SKM-1 (cell line): ENCODE data around the gene OGDH.
A peak's percentile ranks its signal among the peaks of the same experiment; 100 is the strongest.
"Not testable (repeated sequence)": the region's sequence is repeated elsewhere in the genome, so short reads cannot be mapped to it uniquely, and the experiment has no call there.

Experiments
- DNase-seq: peaks from one replicate; lab custom pipeline; 2025; ENCODE audit not compliant: unreplicated experiment; lab: John Stamatoyannopoulos, UW

Gene OGDH

DNA sequence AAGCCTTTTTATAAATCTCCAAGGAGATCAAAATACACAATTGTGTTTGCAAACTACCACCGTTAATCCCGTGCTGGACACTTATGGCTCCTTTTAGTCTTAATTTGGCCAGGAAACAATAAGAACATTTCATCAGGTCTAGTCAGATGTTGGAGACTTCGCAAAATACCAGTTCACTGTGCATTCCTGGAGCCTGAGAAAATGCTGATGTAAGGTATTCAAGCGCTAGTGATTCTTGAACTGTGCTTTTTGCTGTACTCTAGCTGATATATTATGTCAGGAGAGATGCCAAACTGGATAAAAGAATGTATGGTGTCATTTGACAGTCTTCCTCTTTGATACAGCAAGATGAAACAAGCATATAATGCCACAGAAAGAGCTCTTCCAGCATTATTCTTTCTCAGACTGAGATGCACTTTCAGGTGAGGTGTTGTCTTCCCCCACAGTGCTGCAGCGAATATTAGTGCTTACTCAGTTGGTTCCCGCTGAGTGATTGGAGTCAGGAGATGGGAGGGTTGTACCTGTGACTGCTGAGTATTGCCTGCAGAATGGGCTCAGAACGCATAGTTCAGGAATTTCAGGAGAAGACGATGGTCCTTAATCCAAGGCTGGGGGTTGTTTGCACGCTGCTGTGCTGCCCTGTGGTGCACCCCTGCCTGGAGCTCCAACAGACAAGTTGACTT is 59.2 kb downstream of the OGDH start:
- DNase-seq = no peak

DNA sequence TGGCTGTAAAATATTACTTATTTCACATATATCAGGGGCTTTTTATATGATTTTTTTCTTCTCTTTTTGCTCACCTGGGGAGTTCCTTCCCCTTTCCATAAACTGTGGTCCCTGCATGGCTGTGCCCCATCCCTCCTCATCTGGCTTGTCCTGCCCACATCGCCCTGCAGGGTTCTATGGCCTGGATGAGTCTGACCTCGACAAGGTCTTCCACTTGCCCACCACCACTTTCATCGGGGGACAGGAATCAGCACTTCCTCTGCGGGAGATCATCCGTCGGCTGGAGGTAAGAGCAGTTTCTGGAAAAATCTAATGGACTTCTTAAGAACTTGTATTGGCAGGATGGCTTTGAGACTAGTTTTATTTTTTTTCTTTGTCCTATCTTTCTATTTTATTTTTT is 60.1 kb downstream of the OGDH start:
- DNase-seq = no peak

DNA sequence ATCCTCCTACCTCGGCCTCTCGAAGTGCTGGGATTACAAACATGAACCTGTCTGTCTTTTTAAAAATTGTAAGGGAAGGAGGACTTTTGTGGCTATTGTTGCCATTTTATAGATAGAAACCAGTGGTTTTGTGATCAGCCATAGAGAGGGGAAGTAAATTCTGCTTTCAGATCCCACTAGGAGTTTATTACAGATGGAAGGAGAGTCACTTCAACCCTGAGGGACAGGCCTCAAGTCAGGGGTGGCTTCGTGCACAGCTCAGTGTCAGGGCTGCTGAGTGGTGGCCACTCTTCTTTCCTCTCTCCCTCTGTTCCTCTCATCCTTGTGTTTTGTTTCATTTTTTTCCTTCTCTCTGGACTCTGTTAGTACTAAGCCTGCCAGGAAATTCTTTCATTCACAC is 60.8 kb downstream of the OGDH start:
- no peak for DNase-seq

DNA sequence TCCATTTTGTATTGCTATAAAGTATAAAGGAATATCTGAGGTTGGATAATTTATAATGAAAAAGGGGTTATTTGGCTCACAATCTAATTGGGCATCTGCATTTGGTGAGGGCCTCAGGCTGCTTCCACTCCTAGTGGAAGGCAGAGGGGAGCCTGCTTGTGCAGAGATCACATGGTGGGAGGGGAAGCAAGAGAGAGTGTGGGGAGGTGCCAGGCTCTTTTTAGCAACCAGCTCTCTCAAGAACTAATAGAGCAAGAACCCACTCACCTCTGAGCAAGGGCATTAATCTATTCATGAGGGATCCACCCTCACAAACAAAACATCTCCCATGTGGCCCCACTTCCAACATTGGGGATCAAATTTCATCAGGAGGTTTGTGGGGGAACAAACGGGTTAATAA is 64.6 kb downstream of the OGDH start:
- no peak for DNase-seq

DNA sequence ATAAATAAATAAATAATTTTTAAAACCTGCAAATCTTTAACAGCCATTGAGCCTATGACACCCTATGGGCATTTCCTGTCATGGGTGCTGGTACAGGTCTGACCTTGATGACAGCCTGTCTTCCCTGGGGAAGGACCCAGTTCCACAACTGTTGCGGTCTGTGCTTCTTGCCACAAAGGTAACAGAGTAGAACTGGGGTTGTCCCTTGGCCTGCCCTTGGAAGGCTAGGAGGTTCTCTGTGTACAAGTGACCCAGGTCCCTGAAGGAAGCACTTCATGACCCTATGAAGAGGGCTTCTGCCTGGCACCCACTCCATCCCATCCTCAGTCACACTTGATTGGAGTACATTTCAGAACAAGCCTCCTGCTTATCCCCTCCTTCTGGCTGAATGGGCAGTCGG is 66.9 kb downstream of the OGDH start:
- no peak for DNase-seq

DNA sequence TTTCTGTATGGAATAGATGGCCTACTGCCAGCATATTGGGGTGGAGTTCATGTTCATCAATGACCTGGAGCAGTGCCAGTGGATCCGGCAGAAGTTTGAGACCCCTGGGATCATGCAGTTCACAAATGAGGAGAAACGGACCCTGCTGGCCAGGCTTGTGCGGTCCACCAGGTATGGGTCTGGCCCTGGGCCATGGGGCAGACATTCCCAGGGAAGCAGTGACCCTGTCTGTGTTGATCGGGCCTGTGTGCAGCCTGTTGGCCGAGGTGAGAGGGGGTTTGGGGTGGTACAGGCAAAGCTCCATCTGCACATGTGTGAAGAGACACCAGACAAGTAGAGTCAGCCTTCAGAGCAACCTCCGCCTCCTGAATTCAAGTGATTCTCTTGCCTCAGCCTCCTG is 67.3 kb downstream of the OGDH start:
- no peak for DNase-seq

DNA sequence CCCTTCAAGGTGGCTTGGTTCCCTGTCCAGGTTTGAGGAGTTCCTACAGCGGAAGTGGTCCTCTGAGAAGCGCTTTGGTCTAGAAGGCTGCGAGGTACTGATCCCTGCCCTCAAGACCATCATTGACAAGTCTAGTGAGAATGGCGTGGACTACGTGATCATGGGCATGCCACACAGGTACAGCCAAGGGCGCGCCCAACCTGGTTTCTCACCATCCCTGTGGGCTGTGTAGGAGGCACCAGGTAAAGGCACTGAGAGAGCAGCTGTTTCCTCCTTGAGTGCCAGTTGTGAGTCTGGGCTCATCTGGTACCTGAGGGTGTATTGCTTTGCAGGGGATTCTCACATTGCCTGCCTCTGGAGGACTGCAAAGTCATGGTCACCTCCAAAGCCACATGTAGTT is 68.0 kb downstream of the OGDH start:
- no peak for DNase-seq

DNA sequence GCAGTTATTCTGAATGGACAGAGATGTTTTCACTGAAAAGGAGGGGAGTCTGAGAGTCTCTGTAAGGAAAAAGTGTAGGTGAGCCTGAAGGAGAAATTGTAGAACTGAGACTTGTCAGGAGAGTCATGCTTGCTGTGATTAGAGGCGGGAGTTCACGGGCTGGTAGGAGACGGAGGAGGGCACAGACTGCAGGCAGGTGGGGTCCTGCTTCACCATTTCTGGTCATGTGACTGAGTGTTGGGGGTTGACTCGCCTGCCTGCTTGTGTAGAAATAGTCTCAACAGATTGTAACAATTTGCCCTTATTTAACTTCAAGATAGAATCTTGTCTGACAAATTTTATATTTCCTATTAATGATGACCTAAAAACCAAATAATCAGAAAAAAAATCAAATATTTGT is 70.3 kb downstream of the OGDH start:
- no peak for DNase-seq

DNA sequence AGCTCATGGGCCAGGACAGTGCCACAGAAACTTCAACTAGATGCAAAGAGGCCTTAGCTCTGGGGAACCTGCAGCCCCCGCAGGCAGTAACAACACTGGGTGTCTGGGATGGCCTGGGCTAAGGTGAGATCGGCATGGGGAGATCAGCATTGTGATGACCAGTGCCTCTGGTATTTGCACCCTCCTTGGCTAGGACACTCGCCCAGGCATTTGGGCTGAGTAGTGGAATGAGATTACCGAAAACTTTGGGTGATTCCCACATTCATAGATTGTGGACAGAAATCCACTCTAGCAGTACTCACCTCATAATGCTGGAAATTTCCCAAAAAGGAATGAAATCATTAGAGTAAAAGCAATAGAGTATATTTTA is 71.7 kb downstream of the OGDH start:
- DNase-seq = no peak

DNA sequence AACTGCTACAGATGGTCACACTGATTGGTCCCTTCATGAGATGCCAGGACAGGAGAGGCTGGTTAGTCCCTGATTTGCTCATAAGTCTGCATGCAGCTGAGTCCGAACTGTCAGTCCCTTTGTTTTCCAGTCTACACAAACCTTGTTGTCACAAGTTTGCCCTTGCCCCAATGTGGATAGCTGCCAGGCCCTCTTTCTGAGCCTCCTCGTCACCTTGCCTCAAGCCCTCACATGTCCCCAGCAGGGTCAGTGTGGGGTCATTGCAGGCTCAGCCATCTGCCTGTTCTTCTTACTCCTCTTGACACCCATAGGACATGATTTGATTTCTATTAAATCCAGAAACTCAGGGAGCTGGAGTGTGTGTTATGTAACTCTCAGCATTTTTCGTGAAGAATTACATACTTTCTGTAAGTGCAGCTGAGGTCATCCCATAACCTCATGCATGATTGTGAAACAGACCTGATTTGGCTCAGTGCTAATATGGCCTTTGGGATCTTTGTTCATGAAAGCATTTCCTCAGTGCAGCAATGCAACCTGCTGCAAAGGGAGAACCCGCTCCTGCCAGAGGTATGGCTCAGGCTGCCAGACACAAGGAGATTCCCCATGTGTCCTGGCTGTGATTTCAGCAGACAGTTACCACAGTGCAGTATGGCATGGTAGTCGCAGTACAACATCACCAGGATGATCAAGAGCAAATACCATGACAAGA is 72.2 kb downstream of the OGDH start:
- peak; percentile 45 for DNase-seq

DNA sequence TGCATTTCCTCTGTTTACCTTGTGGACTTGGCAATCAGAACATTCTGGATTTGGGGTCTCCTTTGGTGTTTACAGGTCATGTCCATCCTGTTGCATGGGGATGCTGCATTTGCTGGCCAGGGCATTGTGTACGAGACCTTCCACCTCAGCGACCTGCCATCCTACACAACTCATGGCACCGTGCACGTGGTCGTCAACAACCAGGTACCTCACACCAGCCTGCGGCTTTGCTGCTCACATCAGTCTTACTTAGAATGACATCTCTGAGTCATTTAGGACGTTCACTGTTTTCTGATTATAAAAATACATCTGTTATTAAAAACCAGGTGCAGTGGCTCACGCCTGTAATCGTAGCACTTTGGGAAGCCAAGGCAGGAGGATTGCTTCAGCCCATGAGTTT is 75.2 kb downstream of the OGDH start:
- no peak for DNase-seq

DNA sequence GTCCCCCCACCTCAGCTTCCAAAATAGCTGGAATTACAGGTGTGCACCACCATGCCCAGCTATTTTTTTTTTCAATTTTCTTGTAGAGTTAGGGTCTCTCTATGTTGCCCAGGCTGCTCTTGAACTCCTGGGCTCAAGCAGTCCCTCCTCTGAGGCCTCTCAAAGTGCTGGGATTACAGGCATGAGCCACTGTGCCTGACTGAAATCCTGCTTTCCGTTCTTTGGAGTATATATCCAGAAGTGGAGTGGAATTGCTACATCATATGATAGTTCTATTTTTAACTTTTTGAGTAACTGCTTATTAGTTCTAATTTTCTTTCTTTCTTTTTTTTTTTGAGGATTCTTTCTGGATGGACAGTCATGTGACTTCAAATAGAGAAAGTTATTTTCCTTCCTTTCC is 79.3 kb downstream of the OGDH start:
- DNase-seq = no peak

DNA sequence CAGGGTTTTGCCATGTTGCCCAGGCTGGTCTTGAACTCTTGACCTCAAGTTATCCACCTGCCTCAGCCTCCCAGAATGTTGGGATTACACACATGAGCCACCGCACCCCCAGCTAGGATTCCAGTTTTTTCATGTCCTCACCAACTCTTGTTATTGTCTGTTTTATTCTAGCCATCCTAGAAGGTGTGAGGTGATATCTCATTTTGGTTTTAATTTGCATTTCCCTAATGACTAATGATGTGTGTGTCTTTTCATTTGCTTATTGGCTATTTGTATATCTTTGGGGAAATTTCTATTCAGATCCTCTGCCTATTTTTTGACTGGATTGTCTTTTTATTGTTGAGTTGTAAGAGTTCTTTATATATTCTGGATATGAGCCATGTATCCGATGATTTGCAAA is 83.0 kb downstream of the OGDH start:
- no peak for DNase-seq

DNA sequence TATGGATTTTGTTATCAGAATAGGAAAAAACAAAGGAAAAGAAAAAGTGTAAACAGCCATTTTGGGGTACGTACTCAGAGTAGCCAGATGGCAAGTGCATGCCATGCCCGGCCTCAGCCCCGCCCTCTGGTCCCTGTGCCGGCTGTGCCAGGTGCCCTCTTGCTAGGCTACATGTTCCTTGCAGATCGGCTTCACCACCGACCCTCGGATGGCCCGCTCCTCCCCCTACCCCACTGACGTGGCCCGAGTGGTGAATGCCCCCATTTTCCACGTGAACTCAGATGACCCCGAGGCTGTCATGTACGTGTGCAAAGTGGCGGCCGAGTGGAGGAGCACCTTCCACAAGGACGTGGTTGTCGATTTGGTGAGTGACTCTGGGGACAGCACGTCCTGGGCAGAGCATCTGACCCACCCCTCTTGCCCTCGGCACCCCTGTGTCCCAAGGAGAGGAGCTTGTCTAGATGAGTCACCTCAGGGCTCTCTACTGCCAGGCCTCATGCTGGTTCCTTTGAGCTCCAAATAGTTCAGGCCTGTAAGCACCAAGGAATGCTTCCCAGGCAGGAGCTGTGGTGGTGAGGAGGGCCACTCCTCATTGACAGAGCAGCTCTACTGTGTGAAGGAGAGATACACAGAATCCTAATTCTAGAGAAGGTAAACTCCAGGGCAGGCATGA is 87.3 kb downstream of the OGDH start:
- DNase-seq = no peak

DNA sequence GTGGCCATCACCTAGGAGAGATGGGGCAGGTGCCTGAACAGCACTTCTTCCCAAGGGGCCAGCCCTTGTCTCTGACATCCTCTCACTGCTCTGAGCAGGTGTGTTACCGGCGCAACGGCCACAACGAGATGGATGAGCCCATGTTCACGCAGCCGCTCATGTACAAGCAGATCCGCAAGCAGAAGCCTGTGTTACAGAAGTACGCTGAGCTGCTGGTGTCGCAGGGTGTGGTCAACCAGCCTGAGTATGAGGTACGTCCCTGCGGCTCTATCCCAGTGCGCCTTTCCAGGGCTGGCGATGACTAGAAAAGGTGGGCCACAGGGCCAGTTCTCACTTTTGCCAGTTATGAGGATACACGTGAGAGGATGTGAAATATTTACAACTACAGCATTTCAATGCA is 87.9 kb downstream of the OGDH start:
- DNase-seq = no peak

DNA sequence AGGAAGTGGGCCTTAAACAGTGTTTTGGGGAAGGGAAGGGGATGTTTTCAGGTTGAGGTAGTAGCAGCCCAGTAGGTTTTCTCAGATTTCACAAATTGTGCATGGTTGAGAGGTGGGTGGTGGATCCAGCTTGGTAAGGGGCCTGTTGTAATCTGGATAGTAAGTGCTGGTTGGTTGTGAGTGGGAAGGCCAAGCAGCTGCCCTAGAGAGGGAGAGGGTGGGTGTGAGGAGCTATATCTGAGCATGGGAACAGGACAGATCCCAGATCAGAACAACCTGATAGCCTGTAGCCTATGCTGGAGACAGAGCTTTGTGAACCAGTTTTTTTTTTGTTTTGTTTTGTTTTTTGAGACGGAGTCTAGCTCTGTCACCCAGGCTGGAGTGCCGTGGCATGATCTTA is 88.3 kb downstream of the OGDH start:
- no peak for DNase-seq

DNA sequence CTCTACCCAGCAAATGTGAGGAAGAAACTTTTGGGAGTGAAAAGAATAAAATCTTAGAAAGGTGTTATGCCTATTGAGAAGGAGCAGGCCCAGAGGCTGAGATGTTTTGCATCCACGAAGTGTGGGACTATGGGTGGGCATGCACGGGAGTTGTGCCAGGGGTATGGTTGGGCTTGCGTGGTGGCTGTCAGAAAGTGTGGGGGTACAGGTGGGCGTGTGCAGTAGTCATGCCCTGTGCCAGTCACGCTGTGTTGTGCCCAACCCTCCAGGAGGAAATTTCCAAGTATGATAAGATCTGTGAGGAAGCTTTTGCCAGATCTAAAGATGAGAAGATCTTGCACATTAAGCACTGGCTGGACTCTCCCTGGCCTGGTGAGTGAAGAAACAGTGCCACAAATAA is 89.3 kb downstream of the OGDH start:
- DNase-seq = no peak

DNA sequence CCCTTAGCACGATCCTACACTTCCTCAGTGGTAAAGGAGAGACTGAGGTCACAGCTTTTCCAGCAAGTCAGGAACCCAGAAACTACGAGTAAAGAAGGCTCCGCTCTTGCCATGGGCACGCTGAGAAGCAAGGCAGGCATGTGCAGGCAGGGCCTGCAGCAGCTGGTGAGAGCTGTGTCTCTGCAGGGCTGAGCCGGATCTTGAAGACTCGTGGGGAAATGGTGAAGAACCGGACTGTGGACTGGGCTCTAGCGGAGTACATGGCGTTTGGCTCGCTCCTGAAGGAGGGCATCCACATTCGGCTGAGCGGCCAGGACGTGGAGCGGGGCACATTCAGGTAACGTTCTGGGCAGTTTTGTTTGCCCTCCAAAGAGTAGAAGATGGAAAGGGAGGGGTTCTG is 90.3 kb downstream of the OGDH start:
- no peak for DNase-seq

DNA sequence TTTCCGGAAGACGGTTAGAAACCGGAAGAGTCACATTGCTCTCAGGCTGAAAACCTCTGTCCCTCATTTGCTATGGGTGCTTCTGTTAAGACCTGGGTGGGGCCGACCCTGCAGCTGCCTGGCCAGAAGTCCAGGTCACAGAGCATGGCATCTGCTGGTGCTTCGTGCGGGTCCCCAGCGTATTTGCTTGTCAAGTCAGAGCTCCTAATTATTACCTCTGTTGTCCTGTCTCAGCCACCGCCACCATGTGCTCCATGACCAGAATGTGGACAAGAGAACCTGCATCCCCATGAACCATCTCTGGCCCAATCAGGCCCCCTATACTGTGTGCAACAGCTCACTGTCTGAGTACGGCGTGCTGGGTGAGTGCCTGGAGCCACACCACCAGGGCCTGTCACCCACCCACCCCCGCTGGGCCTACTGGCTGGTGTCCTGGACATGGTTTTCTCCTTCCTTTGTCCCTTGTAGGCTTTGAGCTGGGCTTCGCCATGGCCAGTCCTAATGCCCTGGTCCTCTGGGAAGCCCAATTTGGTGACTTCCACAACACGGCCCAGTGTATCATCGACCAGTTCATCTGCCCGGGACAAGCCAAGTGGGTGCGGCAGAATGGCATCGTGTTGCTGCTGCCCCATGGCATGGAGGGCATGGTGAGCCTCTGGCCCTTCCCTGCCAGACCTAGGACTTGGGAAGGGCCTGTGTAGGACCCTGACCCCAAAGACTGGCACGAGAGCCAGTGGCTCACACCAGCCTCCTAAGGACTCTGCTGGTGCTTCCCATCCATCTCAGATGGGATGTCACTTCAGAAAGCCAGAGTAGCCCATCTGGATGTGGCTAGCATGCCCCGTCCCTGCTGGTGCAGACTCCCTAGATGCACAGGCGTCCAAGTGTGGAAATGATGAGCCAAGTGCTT is 91.0 kb downstream of the OGDH start:
- DNase-seq = no peak

DNA sequence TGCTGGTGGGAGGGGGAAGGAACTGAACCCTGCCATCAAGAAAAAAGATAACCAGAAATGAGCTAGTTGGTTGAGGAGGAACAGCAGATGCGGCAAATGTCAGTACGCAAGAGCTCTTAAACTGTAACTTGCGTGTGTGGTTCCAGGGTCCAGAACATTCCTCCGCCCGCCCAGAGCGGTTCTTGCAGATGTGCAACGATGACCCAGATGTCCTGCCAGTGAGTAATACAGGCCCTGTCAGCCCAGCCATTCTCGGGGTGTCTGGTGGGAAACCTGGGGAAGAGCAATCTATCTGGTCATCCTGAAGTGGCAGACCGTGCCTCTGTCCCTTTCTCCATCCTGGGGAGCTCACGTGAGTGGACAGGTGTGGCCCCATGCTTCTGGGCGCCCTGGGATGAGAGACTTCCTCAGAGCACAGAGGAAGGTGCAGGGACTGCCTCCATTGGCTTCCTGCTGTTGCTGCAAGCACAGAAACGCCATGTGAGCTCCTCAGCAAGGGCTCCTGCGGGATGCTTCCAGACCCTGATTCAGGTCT is 91.7 kb downstream of the OGDH start:
- DNase-seq = no peak

DNA sequence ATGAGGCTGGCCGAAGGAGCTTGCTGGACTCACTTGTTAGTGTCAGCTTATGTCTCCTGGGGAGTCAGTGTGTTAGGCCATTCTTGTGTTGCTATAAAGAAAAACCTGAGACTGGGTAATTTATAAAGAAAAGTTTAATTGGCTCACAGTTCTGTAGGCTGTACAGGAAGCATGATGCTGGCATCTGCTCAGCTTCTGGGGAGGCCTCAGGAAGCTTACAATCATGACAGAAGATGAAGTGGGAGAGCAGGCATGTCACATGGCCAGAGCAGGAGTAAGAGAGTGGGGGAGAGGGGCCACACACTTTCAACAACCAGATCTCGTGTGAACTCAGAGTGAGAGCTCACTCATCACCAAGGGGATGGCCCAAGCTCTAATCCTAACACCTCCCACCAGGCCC is 93.2 kb downstream of the OGDH start:
- DNase-seq = not testable (repeated sequence)
